ENCODE results near the gene PTPRN2.

The PTPRN2 gene

DNA sequence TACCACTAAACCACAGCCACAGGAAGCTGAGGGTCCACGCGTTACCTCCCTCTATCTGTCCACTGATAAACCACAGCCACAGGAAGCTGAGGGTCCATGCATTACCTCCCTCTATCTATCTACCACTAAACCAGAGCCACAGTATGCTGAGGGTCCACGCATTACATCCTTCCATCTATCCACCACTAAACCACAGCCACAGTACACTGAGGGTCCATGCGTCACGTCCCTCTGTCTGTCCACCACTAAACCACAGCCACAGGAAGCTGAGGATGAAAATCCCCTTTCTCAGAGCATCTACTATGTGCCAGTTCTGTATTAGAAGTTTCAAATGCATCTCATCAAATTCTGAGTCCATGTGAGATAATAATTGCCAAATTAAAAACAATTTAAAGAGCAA, 661.5 kb downstream of the PTPRN2 start:
- no peak for DNase-seq (ENCODE audit: extremely low read depth, low read depth)
- TF ChIP-seq, protein P1, sequence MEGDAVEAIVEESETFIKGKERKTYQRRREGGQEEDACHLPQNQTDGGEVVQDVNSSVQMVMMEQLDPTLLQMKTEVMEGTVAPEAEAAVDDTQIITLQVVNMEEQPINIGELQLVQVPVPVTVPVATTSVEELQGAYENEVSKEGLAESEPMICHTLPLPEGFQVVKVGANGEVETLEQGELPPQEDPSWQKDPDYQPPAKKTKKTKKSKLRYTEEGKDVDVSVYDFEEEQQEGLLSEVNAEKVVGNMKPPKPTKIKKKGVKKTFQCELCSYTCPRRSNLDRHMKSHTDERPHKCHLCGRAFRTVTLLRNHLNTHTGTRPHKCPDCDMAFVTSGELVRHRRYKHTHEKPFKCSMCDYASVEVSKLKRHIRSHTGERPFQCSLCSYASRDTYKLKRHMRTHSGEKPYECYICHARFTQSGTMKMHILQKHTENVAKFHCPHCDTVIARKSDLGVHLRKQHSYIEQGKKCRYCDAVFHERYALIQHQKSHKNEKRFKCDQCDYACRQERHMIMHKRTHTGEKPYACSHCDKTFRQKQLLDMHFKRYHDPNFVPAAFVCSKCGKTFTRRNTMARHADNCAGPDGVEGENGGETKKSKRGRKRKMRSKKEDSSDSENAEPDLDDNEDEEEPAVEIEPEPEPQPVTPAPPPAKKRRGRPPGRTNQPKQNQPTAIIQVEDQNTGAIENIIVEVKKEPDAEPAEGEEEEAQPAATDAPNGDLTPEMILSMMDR (IDR thresholded peaks at IDR 0.05; ENCODE audit: low read depth, low read length) = no peak

DNA sequence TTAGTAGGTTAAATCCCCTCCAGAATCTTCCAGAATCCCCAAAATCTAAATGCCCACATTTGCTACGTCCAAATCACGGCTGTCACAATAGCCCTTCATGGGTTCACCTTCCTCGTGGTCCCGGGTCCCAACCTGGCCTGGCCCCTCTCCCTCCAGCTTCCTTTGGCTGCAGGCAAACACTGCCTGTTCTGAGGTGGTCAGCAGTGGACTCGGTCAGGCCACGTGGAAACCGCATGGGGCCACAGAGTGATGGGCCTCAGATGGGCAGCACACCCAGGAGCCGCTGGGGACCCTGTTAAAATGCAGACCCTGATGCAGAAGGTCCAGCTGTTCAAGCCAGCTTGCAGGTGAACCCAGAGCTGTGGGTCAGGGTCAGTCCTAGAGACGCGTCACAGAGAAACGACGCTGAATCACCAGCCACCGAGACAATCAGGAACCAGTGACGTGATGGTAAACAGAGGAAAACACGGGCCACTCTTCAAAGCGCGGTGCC, 662.2 kb downstream of the PTPRN2 start:
- no peak for DNase-seq (ENCODE audit: extremely low read depth, low read depth)
- TF ChIP-seq, protein P1 (IDR thresholded peaks at IDR 0.05; ENCODE audit: low read depth, low read length) = no peak

DNA sequence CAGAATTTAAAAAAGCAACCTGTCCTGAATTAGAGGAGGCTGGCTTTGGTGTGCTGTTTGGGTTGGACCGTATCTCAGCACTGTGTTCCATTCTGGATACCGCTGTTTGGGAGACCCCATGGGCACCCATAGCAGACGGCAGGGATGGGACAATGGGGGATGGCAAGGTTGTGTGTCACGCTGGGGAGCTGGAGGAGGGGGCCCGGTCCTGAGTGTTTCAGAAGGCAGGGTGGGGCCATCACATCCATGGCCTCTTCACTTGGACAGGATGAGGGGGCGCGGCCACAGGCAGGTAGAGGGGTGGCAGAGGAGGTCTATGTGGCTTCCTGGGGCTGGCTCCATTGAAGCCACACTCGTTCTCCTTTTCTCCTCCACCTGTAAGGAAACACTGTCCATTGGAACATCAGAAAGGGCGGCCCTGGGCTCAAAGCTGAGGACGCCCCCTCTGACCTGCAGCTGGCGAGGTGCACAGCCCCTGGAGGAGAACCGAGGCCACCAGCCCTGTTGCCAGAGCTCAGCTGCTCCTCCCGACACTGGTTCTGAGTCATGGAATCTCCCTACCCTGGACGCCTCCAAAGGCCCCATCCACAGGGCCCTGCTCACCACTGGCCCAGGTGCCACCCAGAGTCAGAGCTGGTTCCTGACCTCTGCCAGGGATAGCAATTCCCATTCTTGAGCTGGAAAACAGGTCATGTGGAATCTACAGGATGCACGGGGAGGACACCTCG, 663.6 kb downstream of the PTPRN2 start:
- DNase-seq (ENCODE audit: extremely low read depth, low read depth) = no peak
- TF ChIP-seq, protein P1 (IDR thresholded peaks at IDR 0.05; ENCODE audit: low read depth, low read length) = no peak

DNA sequence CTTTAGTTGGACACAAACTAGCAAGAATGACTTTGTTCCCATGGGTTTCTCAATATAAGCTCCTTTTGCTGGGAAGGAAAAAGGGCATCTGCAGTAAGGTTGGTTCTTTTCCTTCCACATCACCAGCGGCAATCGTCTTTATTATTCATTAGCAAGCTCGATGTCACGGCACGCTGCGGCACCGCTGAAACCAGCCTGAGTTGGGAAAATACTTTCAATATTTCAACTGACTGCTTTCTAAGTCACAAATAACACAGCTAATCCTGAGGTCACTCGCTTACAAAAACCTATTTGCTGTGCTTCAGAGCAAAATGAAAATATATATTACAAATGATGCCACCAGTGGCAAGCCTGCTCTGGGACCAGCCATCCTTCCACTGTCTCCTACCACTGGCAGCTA, 665.0 kb downstream of the PTPRN2 start:
- TF ChIP-seq, protein P1 (IDR thresholded peaks at IDR 0.05; ENCODE audit: low read depth, low read length) = no peak

DNA sequence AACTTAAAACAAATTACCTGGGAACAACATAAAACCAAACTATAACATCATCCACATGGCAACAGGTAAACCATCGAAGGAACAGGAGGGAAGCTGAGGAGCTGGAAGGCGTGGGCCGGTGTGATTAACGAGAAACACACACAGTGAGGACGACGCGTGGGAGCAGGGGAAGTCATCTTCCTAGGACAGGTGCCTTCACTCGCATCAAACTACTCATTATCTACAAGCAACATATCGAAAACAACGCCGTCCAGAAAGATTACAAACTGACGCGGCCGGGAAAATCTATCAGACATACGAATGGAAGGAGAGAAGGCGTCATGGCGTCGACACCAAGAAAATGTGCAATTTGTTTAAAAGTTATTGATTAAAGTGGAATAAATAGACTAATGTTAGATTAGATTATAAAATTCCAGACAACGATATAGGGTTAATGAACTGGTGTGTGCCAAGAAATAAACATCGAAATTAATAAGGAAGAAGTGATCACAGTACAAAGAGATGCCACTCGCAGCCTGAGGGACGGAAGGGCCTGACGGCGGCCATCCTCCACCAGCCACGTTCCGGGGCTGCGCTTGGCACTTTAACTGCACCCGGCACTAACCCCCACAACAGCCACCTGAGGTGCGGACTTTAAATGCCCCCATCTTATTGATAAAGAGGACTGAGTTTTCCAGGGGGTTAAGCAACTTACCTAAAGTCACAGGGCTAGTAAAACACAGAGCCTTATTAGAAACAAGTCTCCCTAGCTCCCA, 669.1 kb downstream of the PTPRN2 start:
- TF ChIP-seq, protein P1 (IDR thresholded peaks at IDR 0.05; ENCODE audit: low read depth, low read length) = no peak
- DNase-seq (ENCODE audit: extremely low read depth, low read depth) = no peak

More for the DNA sequence above, 665.0 kb downstream of the PTPRN2 start:
- DNase-seq (ENCODE audit: extremely low read depth, low read depth) = no peak

DNA sequence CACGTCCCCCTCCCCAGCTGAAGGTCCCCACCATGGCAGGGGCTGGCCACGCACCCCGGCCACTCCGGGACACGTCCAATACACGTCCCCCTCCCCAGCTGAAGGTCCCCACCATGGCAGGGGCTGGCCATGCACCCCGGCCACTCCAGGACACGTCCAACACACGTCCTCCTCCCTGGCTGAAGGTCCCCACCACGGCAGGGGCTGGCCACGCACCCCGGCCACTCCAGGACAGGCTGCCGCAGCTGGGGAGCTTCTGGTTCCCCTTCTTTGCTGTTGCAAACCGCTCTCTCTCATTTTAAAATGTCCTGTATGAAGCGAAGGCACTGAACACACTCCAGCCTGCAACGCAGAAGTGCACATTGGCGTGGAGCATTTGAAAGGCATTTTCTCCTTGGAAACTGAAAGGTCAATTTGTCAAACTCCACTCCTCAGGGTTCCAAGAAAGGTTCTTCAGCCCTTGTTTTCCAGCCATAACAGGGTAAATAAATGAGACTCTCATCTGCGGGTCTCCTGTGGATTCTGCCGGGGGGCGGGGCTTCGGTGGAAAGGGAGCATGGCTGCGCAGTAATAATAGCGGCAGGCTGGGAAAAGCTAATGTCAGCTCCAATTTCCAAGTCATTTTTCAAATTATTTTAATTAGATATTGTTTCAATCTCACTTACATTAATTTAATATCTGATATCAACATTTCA, 670.5 kb downstream of the PTPRN2 start:
- TF ChIP-seq, protein P1 (IDR thresholded peaks at IDR 0.05; ENCODE audit: low read depth, low read length) = no peak
- DNase-seq (ENCODE audit: extremely low read depth, low read depth) = no peak

Measured in AG09319 (cell line).